Esophagus muscularis mucosa (tissue), 4 donors: ENCODE results near the gene POLR2E. TPM values are rescaled to one million over a fixed set of nuclear protein-coding genes. Genes with fewer than 3 reads are reported as not detected.

Experiments
- DNase-seq: peaks from one replicate; pipeline ENCODE4 v3.0.0-alpha.2; 2017; ENCODE audit errors: extremely low spot score
- H3K27ac ChIP-seq, 4 donors: fragments of 200-600 bp; sonication (generic); replicated peaks in 1 of 4; 1 replicate in 3 of 4; 2 replicates in 1 of 4; pipeline ENCODE4 v1.5.1; 2016 to 2019; ENCODE audit warnings: mild to moderate bottlenecking in 1 of 4
- H3K27me3 ChIP-seq, 4 donors: fragments of 200-600 bp; sonication (generic); one replicate each; pipeline versions ENCODE4 v1.5.1 to v1.6.0; 2016 to 2019
- H3K36me3 ChIP-seq, 4 donors: fragments of 200-600 bp; sonication (generic); one replicate each; pipeline ENCODE4 v1.5.1; 2016 to 2019
- H3K4me1 ChIP-seq, 4 donors: fragments of 200-600 bp; sonication (generic); one replicate each; pipeline ENCODE4 v1.5.1; 2016 to 2019
- H3K4me3 ChIP-seq, 4 donors: fragments of 200-600 bp; sonication (generic); 1 replicate in 2 of 4; 2 replicates in 2 of 4; pipeline ENCODE4 v1.5.1; 2016 to 2019; ENCODE audit warnings: mild to moderate bottlenecking in 4 of 4, moderate library complexity in 1 of 4
- H3K9me3 ChIP-seq, 4 donors: fragments of 200-600 bp; sonication (generic); 1 replicate in 3 of 4; 2 replicates in 1 of 4; pipeline ENCODE4 v1.5.1; 2016 to 2019
- CTCF ChIP-seq, 3 experiments: fragments of 200-600 bp in 2 of 3; fragments of 450-650 bp in 1 of 3; sonication (generic) in 2 of 3; IDR thresholded peaks; one replicate each; pipeline ENCODE4 v1.5.1; 2017 to 2019; ENCODE audit warnings: antibody characterized with exemption in 3 of 3, mild to moderate bottlenecking in 2 of 3, moderate library complexity in 1 of 3
- EP300 ChIP-seq: sonication (generic); formaldehyde crosslinking; IDR thresholded peaks from one replicate; pipeline ENCODE4 v1.6.1; 2017; ENCODE audit warnings: antibody characterized with exemption
- POLR2A ChIP-seq: fragments of 450-650 bp; IDR thresholded peaks from one replicate; pipeline ENCODE4 v1.6.1; 2017; ENCODE audit warnings: antibody characterized with exemption, moderate library complexity, mild to moderate bottlenecking, low read depth
- POLR2AphosphoS5 ChIP-seq, 2 donors: sonication (generic); formaldehyde crosslinking; IDR thresholded peaks; one replicate each; pipeline ENCODE4 v1.6.1; 2017; ENCODE audit warnings: antibody characterized with exemption in 2 of 2
- WGBS: methylation state at CpG from one replicate; pipeline ENCODE4 v1.1.5; 2018; 5-methylcytosine and 5-hydroxymethylcytosine counted together
- intact Hi-C: fragments of 100-400 bp; cut with DNase I; formaldehyde crosslinking; loops from one replicate; pipeline ENCODE4 v1.15.1; 2023
- total RNA-seq, 4 donors: library from RNA; depleted of rRNA; stranded (reverse); fragments of >200 nt; gene quantifications; one replicate each; pipeline versions ENCODE4 v1.1.0 to v1.2.1, GENCODE V29; 2016

POLR2E gene
- total RNA-seq, 4 donors from 2014 or later = 96.8 to 198 (median 135) TPM

- H3K27ac ChIP-seq = peak overlapping the region; percentile 32 to 71 (median 54)
- 4% methylated on average over 22 of the region's 27 CpGs for WGBS
- DNase-seq = peak; percentile 95
These were observed 54.5 kb downstream of the POLR2E start for GRCh38 chr19:1040476-1041271.

GRCh38 chr19:1039646-1040475 is 55.3 kb downstream of the POLR2E start, which contains the start of gene ABCA7:
Gene ABCA7, plus strand, starts transcription at chr19:1040107. Its CDS starts 1,255 bp downstream, at chr19:1041362.
- peak in 1 of 3 experiments; percentile 31 for TF ChIP-seq CTCF (IDR thresholded peaks at IDR 0.05)
- no peak for TF ChIP-seq POLR2A
- TF ChIP-seq EP300 = no peak
- peak; percentile 92 to 96 for TF ChIP-seq POLR2AphosphoS5 (IDR thresholded peaks at IDR 0.05)
- intact Hi-C loops = loop anchor here (5.0 kb wide), 1 partner anchor 52 kb away; no protein-coding TSS in a partner anchor
- peak within 1 kb of the TSS; percentile 49 to 71 (median 54) for H3K27ac ChIP-seq

More at GRCh38 chr19:1040476-1041271, 54.5 kb downstream of the POLR2E start:
- no peak for TF ChIP-seq CTCF (IDR thresholded peaks at IDR 0.05)
- TF ChIP-seq POLR2AphosphoS5 (IDR thresholded peaks at IDR 0.05) = peak in 1 of 2 donors; percentile 42
- no peak for TF ChIP-seq EP300
- Histone ChIP-seq H3K9me3 (no peaks in the 10 kb centered on the region), H3K27me3 (peaks cover 0 to 11% (median 0%) of the 10 kb centered on the region in 4 donors), H3K4me1 (peaks cover 23 to 47% (median 34%) of the 10 kb centered on the region in 4 donors), H3K36me3 (peaks cover 13 to 28% (median 23%) of the 10 kb centered on the region in 4 donors), H3K4me3 (peak overlapping the region; percentile 56 to 61 (median 58))
- intact Hi-C loops = loop anchor here (5.0 kb wide), 1 partner anchor 52 kb away; no protein-coding TSS in a partner anchor

GRCh38 chr19:1038978-1039645 is 56.1 kb downstream of the POLR2E start:
- H3K4me3 ChIP-seq = peak overlapping the region; percentile 56 to 61 (median 58)
- intact Hi-C loops = no loop called here
- H3K4me1 ChIP-seq = peaks cover 23 to 47% (median 34%) of the 10 kb centered on the region in 4 donors
- DNase-seq = no peak
- WGBS = 61% methylated on average over 22 of the region's 22 CpGs
- H3K27ac ChIP-seq = peak overlapping the region; percentile 36 to 71 (median 52)
- TF ChIP-seq CTCF (IDR thresholded peaks at IDR 0.05) = no peak
- no peak for TF ChIP-seq EP300
- TF ChIP-seq POLR2A = no peak
- no peak for TF ChIP-seq POLR2AphosphoS5 (IDR thresholded peaks at IDR 0.05)
- H3K9me3 ChIP-seq = no peaks in the 10 kb centered on the region
- H3K36me3 ChIP-seq = peaks cover 13 to 36% (median 28%) of the 10 kb centered on the region in 4 donors
- H3K27me3 ChIP-seq = peaks cover 0 to 11% (median 0%) of the 10 kb centered on the region in 4 donors

More at GRCh38 chr19:1039646-1040475, 55.3 kb downstream of the POLR2E start, which contains the start of gene ABCA7:
- peak; percentile 98 for DNase-seq
- H3K4me1 ChIP-seq = peaks cover 23 to 47% (median 34%) of the 10 kb centered on the region in 4 donors
- peaks cover 0 to 11% (median 0%) of the 10 kb centered on the region in 4 donors for H3K27me3 ChIP-seq
- peaks cover 13 to 36% (median 28%) of the 10 kb centered on the region in 4 donors for H3K36me3 ChIP-seq
- under 1% methylated on average over 32 of the region's 56 CpGs for WGBS
- peak within 1 kb of the TSS; percentile 56 to 61 (median 58) for H3K4me3 ChIP-seq
- H3K9me3 ChIP-seq = no peaks in the 10 kb centered on the region

GRCh38 chr19:1037621-1038064 is 57.5 kb downstream of the POLR2E start:
- peak overlapping the region in 2 of 4 donors; percentile 25 to 71 for H3K27ac ChIP-seq

More at GRCh38 chr19:1037621-1038064, 57.5 kb downstream of the POLR2E start:
- DNase-seq = no peak
- no peak overlapping the region for H3K4me3 ChIP-seq
- H3K36me3 ChIP-seq = peaks cover 22 to 44% (median 36%) of the 10 kb centered on the region in 4 donors
- no peaks in the 10 kb centered on the region for H3K9me3 ChIP-seq
- intact Hi-C loops = no loop called here
- H3K4me1 ChIP-seq = peaks cover 23 to 44% (median 34%) of the 10 kb centered on the region in 4 donors
- WGBS = 70% methylated on average over 19 of the region's 22 CpGs
- peaks cover 0 to 10% (median 0%) of the 10 kb centered on the region in 4 donors for H3K27me3 ChIP-seq
- TF ChIP-seq POLR2A (no peak), CTCF (IDR thresholded peaks at IDR 0.05) (no peak), EP300 (no peak), POLR2AphosphoS5 (IDR thresholded peaks at IDR 0.05) (no peak)
